Adipose tissue (tissue), 3 donors: ENCODE results near the gene ZNF865. TPM values are rescaled to one million over a fixed set of nuclear protein-coding genes. Genes with fewer than 3 reads are reported as not detected.

Experiments
- H3K27ac ChIP-seq: one replicate; pipeline ENCODE4 v1.5.1; 2013; ENCODE audit warnings: low read depth, low read length
- WGBS, 3 donors: extraction: QIAGEN DNeasy Blood & Tissue Kit; methylation state at CpG; one replicate each; pipeline ENCODE4 v1.1.7; 2013; 5-methylcytosine and 5-hydroxymethylcytosine counted together
- polyA plus RNA-seq, 3 donors: library from polyadenylated mRNA; stranded (reverse); fragments of 200-250 nt; gene quantifications; one replicate each; pipeline ENCODE4 v1.2.3, GENCODE V29; 2013
- donor health status: healthy with polysubstance abuse.
- donor health status: Bipolar disorder and iron deficiency.
- donor health status: healthy.

The ZNF865 gene
- polyA plus RNA-seq, 3 donors, result 3.8 to 6.8 (median 4.7) TPM

- H3K27ac ChIP-seq, result no peak overlapping the region
- 80 to 90% (median 82%) methylated on average over 7 of the region's 7 CpGs for WGBS, 3 donors
Measured at GRCh38 chr19:55618426-55618825, 13.0 kb downstream of the ZNF865 start.

- H3K27ac ChIP-seq, result no peak overlapping the region
- WGBS, 3 donors, result 47 to 87% (median 62%) methylated on average over 3 of the region's 3 CpGs
Measured at GRCh38 chr19:55619286-55619685, 13.8 kb downstream of the ZNF865 start.

GRCh38 chr19:55620410-55621204, 15.2 kb downstream of the ZNF865 start:
- whole genome bisulfite sequencing, 3 donors, result 70 to 90% (median 76%) methylated on average over 12 of the region's 12 CpGs
- H3K27ac ChIP-seq, result no peak overlapping the region

GRCh38 chr19:55621205-55621672, 15.8 kb downstream of the ZNF865 start:
- H3K27ac ChIP-seq, result no peak overlapping the region
- 65 to 85% (median 70%) methylated on average over 9 of the region's 9 CpGs for WGBS, 3 donors

GRCh38 chr19:55621673-55622231, 16.3 kb downstream of the ZNF865 start:
- 95% methylated on average over 54 to 55 of the region's 55 CpGs for WGBS, 3 donors
- H3K27ac ChIP-seq, result no peak overlapping the region

- no peak overlapping the region for H3K27ac ChIP-seq
- WGBS, 3 donors, result 92 to 96% (median 95%) methylated on average over 38 to 40 of the region's 40 CpGs
Measured at GRCh38 chr19:55622242-55622969, 17.0 kb downstream of the ZNF865 start.

GRCh38 chr19:55623130-55623529, 17.7 kb downstream of the ZNF865 start:
- 96 to 98% (median 96%) methylated on average over 7 of the region's 7 CpGs for WGBS, 3 donors
- no peak overlapping the region for H3K27ac ChIP-seq

- no peak overlapping the region for H3K27ac ChIP-seq
- WGBS, 3 donors, result 48 to 68% (median 59%) methylated on average over 7 of the region's 7 CpGs
Measured at GRCh38 chr19:55623561-55623960, 18.1 kb downstream of the ZNF865 start.

GRCh38 chr19:55624109-55625003, 18.9 kb downstream of the ZNF865 start, which contains the start of gene ZNF784:
TSS of gene ZNF784 (minus strand) at chr19:55624566. CDS start at chr19:55624561, 5 bp downstream.
- peak within 1 kb of the TSS; percentile 83 for H3K27ac ChIP-seq
- 1% methylated on average over 52 to 56 of the region's 56 CpGs for WGBS, 3 donors

- WGBS, 3 donors, result 34 to 51% (median 44%) methylated on average over 11 of the region's 11 CpGs
- H3K27ac ChIP-seq, result no peak overlapping the region
Measured at GRCh38 chr19:55625004-55625326, 19.5 kb downstream of the ZNF865 start.

GRCh38 chr19:55626350-55626749, 20.9 kb downstream of the ZNF865 start:
- no peak overlapping the region for H3K27ac ChIP-seq
- 86 to 89% (median 88%) methylated on average over 11 of the region's 11 CpGs for WGBS, 3 donors

GRCh38 chr19:55632463-55632834, 27.0 kb downstream of the ZNF865 start:
- 22 to 30% (median 27%) methylated on average over 3 of the region's 3 CpGs for WGBS, 3 donors
- H3K27ac ChIP-seq, result no peak overlapping the region

GRCh38 chr19:55633861-55634260, 28.4 kb downstream of the ZNF865 start:
- WGBS, 3 donors, result 59 to 79% (median 67%) methylated on average over 8 of the region's 8 CpGs
- H3K27ac ChIP-seq, result no peak overlapping the region

- 6 to 13% (median 7%) methylated on average over 9 of the region's 9 CpGs for WGBS, 3 donors
- H3K27ac ChIP-seq, result peak overlapping the region; percentile 95
Measured at GRCh38 chr19:55635334-55635717, 29.9 kb downstream of the ZNF865 start.

- WGBS, 3 donors, result 46 to 57% (median 57%) methylated on average over 7 of the region's 7 CpGs
- no peak overlapping the region for H3K27ac ChIP-seq
Measured at GRCh38 chr19:55635856-55636440, 30.5 kb downstream of the ZNF865 start.

GRCh38 chr19:55636723-55637122, 31.3 kb downstream of the ZNF865 start:
- WGBS, 3 donors, result 83 to 88% (median 84%) methylated on average over 4 of the region's 4 CpGs
- no peak overlapping the region for H3K27ac ChIP-seq

GRCh38 chr19:55637534-55637933, 32.1 kb downstream of the ZNF865 start:
- WGBS, 3 donors, result 76 to 83% (median 78%) methylated on average over 11 of the region's 11 CpGs
- H3K27ac ChIP-seq, result no peak overlapping the region

GRCh38 chr19:55638864-55639359, 33.5 kb downstream of the ZNF865 start:
- no peak overlapping the region for H3K27ac ChIP-seq
- WGBS, 3 donors, result 82 to 87% (median 83%) methylated on average over 6 of the region's 6 CpGs
